Osteoblast (primary cell): ENCODE data around the gene LYRM2. TPM values are rescaled to one million over a fixed set of nuclear protein-coding genes. Genes with fewer than 3 reads are reported as not detected.

ENCODE experiments used
- DNase-seq: peaks from one replicate; pipeline ENCODE4 v3.0.0; 2011; ENCODE audit warnings: low spot score, mixed read lengths; ENCODE audit not compliant: insufficient read length; ENCODE audit errors: missing footprints
- H2AFZ ChIP-seq: 2 replicates; pipeline ENCODE4 v1.6.0; 2011; ENCODE audit warnings: mild to moderate bottlenecking, low read length
- H3K27ac ChIP-seq: 2 replicates; pipeline ENCODE4 v1.5.1; 2011; ENCODE audit warnings: mild to moderate bottlenecking, low read depth, low read length, moderate library complexity
- H3K27me3 ChIP-seq: 2 replicates; pipeline ENCODE4 v1.6.0; 2012; ENCODE audit warnings: mild to moderate bottlenecking, control low read depth, inconsistent platforms, low read length, moderate library complexity; ENCODE audit not compliant: insufficient read depth
- H3K36me3 ChIP-seq: 2 replicates; pipeline ENCODE4 v1.5.1; 2011; ENCODE audit warnings: mild to moderate bottlenecking, low read length, control low read depth, moderate library complexity; ENCODE audit not compliant: insufficient read depth
- H3K4me1 ChIP-seq: 2 replicates; pipeline ENCODE4 v1.5.1; 2011; ENCODE audit warnings: mild to moderate bottlenecking, low read length, control low read depth, moderate library complexity; ENCODE audit not compliant: insufficient read depth
- H3K4me2 ChIP-seq: 2 replicates; pipeline ENCODE4 v1.6.0; 2011; ENCODE audit warnings: mild to moderate bottlenecking, low read length; ENCODE audit not compliant: insufficient read depth
- H3K4me3 ChIP-seq: fragments of 200-600 bp; sonication (generic); 3 replicates; pipeline ENCODE4 v1.5.1; 2012; ENCODE audit warnings: mild to moderate bottlenecking, low read length, inconsistent platforms; ENCODE audit not compliant: insufficient read depth
- H3K79me2 ChIP-seq: 2 replicates; pipeline ENCODE4 v1.6.0; 2012; ENCODE audit warnings: mild to moderate bottlenecking, low read length, control low read depth, inconsistent platforms; ENCODE audit not compliant: insufficient read depth
- H3K9me3 ChIP-seq: 2 replicates; pipeline ENCODE4 v1.5.1; 2011; ENCODE audit warnings: low read depth, low read length, control low read depth
- H4K20me1 ChIP-seq: 2 replicates; pipeline ENCODE4 v1.6.0; 2012; ENCODE audit warnings: mild to moderate bottlenecking, low read length, control low read depth; ENCODE audit not compliant: insufficient read depth
- total RNA-seq: library from RNA; depleted of rRNA; stranded (reverse); fragments of >200 nt; gene quantifications from 2 replicates; pipeline ENCODE4 v1.2.3, GENCODE V29; 2012
- TF ChIP-seq, protein P1 (sequence below): IDR thresholded peaks from 2 replicates; pipeline ENCODE4 v1.5.1; 2011; ENCODE audit warnings: mild to moderate bottlenecking, low read depth, low read length, moderate library complexity; ENCODE audit errors: extremely low read depth

LYRM2 gene
- total RNA-seq, 1 donor: 24.6 TPM

DNA sequence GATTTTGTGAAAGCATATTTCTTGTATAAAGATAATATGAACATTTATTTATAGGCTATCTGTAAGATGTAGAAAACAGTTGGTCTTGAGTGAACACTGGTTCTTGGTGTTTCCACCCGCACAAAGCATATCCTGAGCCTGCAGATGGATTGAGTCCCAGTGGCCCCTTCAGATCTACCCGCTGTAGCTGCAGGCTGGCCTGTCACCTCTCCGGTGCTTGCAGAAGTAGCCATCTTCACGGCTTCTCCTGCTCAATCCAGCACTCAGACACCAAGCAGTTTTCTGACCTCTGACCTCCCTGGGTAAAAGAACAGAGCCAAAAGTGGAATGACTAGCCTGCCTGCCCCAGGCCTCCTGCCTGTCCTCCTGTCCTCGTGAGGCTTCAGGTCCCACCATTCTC is 22.7 kb downstream of the LYRM2 start:
- no peak for DNase-seq
- H3K9me3 ChIP-seq: no peaks in the 10 kb centered on the region
- no peak overlapping the region for H2AFZ ChIP-seq
- no peaks in the 10 kb centered on the region for H3K36me3 ChIP-seq
- H3K27me3 ChIP-seq: no peaks in the 10 kb centered on the region
- no peaks in the 10 kb centered on the region for H4K20me1 ChIP-seq
- TF ChIP-seq, protein P1, sequence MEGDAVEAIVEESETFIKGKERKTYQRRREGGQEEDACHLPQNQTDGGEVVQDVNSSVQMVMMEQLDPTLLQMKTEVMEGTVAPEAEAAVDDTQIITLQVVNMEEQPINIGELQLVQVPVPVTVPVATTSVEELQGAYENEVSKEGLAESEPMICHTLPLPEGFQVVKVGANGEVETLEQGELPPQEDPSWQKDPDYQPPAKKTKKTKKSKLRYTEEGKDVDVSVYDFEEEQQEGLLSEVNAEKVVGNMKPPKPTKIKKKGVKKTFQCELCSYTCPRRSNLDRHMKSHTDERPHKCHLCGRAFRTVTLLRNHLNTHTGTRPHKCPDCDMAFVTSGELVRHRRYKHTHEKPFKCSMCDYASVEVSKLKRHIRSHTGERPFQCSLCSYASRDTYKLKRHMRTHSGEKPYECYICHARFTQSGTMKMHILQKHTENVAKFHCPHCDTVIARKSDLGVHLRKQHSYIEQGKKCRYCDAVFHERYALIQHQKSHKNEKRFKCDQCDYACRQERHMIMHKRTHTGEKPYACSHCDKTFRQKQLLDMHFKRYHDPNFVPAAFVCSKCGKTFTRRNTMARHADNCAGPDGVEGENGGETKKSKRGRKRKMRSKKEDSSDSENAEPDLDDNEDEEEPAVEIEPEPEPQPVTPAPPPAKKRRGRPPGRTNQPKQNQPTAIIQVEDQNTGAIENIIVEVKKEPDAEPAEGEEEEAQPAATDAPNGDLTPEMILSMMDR: no peak
- no peaks in the 10 kb centered on the region for H3K79me2 ChIP-seq
- H3K4me3 ChIP-seq: no peak overlapping the region
- H3K4me2 ChIP-seq: no peak overlapping the region
- peaks cover 6% of the 10 kb centered on the region for H3K4me1 ChIP-seq
- no peak overlapping the region for H3K27ac ChIP-seq

DNA sequence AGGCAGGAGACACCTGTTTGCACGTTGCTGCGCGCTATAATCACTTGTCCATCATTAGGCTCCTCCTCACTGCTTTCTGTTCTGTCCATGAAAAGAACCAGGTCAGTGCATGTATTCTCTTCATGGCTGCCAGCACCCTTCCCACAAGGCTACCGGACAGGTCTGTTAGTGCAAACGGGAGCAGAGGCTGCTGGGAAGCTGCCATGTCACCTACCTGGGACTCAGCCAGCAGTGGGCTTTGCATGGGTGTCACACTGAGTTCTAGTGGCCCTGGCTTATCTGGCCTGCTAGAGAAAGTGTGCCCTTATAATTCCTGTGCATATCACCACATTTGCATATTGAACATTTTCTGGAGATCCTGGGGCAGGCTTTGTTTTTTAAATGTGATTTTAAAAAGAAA is 24.8 kb downstream of the LYRM2 start:
- Histone ChIP-seq H3K4me3 (no peak overlapping the region), H2AFZ (no peak overlapping the region), H3K79me2 (no peaks in the 10 kb centered on the region), H3K9me3 (no peaks in the 10 kb centered on the region), H3K36me3 (no peaks in the 10 kb centered on the region), H3K4me2 (no peak overlapping the region), H3K4me1 (peaks cover 6% of the 10 kb centered on the region), H4K20me1 (no peaks in the 10 kb centered on the region), H3K27ac (no peak overlapping the region), H3K27me3 (no peaks in the 10 kb centered on the region)
- TF ChIP-seq, protein P1: no peak
- DNase-seq: no peak

DNA sequence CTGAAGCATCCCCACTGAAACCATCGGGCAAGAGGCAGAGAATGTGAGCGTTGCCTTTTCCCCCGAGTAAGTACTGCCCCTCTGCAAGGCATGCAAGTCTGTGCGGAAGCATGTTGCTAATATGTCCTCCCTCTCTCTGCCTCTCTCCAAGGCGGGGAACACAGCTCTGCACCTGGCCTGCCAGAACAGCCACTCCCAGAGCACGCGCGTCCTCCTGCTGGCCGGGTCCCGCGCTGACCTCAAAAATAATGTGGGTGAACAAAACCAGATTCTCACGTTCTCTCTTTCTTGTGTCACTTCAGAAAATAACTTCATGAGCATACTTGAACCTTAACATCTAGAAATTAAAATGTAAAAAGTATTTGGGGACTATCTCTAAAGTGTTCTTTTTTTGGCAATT is 26.4 kb downstream of the LYRM2 start:
- Histone ChIP-seq H3K27me3 (no peaks in the 10 kb centered on the region), H2AFZ (no peak overlapping the region), H3K36me3 (no peaks in the 10 kb centered on the region), H3K27ac (no peak overlapping the region), H3K4me1 (peaks cover 6% of the 10 kb centered on the region), H3K4me3 (no peak overlapping the region), H3K4me2 (no peak overlapping the region), H3K9me3 (no peaks in the 10 kb centered on the region), H3K79me2 (no peaks in the 10 kb centered on the region), H4K20me1 (no peaks in the 10 kb centered on the region)
- no peak for DNase-seq
- TF ChIP-seq, protein P1: no peak

DNA sequence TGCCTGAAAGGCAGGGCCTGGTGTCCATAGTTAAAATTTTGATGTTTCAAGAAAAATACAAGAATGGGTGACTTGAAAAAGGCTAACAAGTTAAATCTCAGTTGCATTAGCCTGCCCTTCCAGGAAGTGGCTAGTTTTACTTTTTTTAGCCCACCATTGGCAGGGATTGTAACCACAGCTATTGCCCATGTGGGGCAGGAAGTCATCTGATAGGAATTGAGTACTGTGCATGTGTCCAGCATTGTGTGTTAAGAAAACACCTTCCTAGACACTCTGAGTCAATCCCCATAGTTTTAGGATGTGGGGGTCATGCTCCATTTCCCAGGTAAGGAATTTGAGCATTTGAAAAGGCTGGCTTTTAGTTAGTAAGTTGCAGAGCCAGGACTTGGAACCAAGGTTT is 26.9 kb downstream of the LYRM2 start:
- no peaks in the 10 kb centered on the region for H3K27me3 ChIP-seq
- H3K4me3 ChIP-seq: no peak overlapping the region
- no peak overlapping the region for H3K4me2 ChIP-seq
- H4K20me1 ChIP-seq: no peaks in the 10 kb centered on the region
- H3K27ac ChIP-seq: no peak overlapping the region
- H3K4me1 ChIP-seq: peaks cover 6% of the 10 kb centered on the region
- no peak overlapping the region for H2AFZ ChIP-seq
- DNase-seq: no peak
- H3K36me3 ChIP-seq: no peaks in the 10 kb centered on the region
- no peaks in the 10 kb centered on the region for H3K79me2 ChIP-seq
- no peaks in the 10 kb centered on the region for H3K9me3 ChIP-seq
- TF ChIP-seq, protein P1: no peak
